T-helper 1 cell treated with Interleukin-12 subunit alpha and Interleukin-12 subunit beta and Interleukin-4 antibody, amounts not matched to agents 30 ng/mL and 1 ng/mL, for 36 hours (primary cell): ENCODE measurements around the gene TNPO3. TPM values are rescaled to one million over a fixed set of nuclear protein-coding genes. Genes with fewer than 3 reads are reported as not detected.

Experiments
- intact Hi-C: fragments of 100-400 bp; cut with micrococcal nuclease; formaldehyde crosslinking; loops from one replicate; pipeline ENCODE4 v1.15.1; 2024
- total RNA-seq: library from RNA; stranded (reverse); gene quantifications from 2 replicates; pipeline ENCODE4 v1.2.3, GENCODE V29; 2022

TNPO3 gene
- total RNA-seq = 43.6 and 45.0 TPM in 2 replicates

GRCh38 chr7:129054438-129055293 lies at the start of gene TNPO3:
Gene TNPO3 (minus strand): TSS chr7:129055111. CDS start chr7:129054770, 341 bp downstream.
- intact Hi-C loops = loop anchor here (1.0 to 10.0 kb wide), 17 partner anchors 37 to 1470 kb away; partner anchors contain the start of genes ATP6V1F, CALU, CCDC136 and GCC1

- intact Hi-C loops = no loop called here
These were observed 48.8 kb upstream of the TNPO3 start for GRCh38 chr7:129103561-129104324.

GRCh38 chr7:129101746-129102145 lies 46.8 kb upstream of the TNPO3 start:
- intact Hi-C loops = no loop called here

- intact Hi-C loops = no loop called here
These were observed 45.9 kb upstream of the TNPO3 start for GRCh38 chr7:129100827-129101166.

DNA sequence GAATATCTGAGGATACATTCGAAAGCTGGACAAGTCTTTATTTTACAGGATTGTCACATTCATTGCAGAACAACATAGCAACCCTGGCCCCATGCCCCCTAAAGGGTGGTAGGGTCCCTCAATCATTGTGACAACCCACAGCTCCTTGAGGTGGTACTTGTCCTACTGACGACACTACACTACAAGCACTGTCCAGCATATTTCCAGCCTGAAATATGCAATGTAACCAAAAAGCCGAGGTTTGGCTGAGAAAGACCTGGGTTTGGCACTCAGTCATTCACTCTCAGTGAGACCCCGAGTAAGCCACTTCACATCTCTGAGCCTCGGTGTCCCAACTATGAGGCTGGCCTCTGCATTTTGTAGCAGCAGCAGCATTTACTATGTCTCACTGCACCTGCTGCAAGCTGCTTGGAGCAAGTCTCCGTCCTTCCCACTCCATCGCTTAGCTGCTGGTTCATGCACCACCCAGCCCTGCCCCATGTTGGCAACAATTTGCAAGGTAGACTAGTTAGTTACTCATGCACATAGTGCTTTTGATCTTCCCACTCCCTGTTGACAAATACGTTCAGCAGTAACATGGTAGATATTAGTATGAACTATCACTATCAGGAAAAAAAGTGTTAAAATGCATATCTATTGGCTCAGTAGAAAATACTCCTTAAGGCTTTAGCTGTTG lies 43.6 kb upstream of the TNPO3 start:
- intact Hi-C loops = no loop called here

DNA sequence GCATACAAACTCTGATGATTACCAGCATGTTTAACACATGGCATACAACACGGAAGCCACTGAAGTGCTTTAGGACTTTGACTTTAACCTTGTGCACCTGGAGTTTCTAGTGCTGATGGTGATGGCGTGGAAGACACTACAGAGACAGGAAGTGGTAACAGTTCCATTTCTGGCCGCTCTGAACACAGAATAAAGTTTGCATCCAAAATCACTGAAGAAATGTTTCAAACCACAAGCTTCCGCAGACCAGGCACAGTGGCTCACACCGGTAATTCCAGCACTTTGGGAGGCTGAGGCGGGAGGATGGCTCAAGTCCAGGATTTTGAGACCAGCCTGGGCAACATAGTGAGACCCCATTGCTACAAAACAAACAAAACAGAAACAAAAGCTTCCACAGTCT lies 40.3 kb upstream of the TNPO3 start:
- intact Hi-C loops = loop anchor here (2.0 kb wide), 1 partner anchor 28 kb away; no protein-coding TSS in a partner anchor

- intact Hi-C loops = loop anchor here (2.0 to 5.0 kb wide), 3 partner anchors 28 to 118 kb away; no protein-coding TSS in a partner anchor
These were observed 39.6 kb upstream of the TNPO3 start for GRCh38 chr7:129094501-129094900.

- intact Hi-C loops = loop anchor here (2.0 to 5.0 kb wide), 3 partner anchors 29 to 118 kb away; no protein-coding TSS in a partner anchor
These were observed 39.1 kb upstream of the TNPO3 start for GRCh38 chr7:129093867-129094456.

DNA sequence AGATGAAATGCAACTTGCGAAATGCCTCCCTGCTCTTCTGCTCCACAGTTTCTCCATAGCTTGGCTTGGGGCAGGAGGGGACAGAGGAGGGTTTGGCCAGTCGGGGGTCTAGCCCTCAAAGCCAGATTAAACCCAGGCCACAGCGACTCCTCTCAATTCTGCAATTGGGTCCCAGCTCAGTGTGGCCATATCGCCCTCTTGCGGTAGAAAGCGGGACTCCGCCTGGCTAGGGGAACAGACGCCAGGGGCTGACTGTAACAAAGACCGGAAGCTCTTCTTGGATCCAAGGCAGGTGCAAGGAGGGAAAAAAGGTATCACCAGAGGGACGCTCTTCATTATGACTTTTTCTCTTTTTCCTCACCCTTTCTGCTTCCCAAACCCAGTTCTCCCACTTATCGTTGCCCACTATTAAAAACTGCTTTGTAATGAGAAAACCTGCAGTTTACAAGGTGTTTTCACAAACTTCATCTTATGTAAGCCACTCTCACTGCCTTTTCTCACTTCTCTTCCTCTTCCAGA lies 36.6 kb upstream of the TNPO3 start:
- intact Hi-C loops = loop anchor here (1.0 to 5.0 kb wide), 9 partner anchors 37 to 482 kb away; partner anchors contain the start of genes ATP6V1F and TSPAN33

GRCh38 chr7:129090300-129090907 lies 35.5 kb upstream of the TNPO3 start:
- intact Hi-C loops = loop anchor here (2.0 to 5.0 kb wide), 3 partner anchors 74 to 122 kb away; no protein-coding TSS in a partner anchor

DNA sequence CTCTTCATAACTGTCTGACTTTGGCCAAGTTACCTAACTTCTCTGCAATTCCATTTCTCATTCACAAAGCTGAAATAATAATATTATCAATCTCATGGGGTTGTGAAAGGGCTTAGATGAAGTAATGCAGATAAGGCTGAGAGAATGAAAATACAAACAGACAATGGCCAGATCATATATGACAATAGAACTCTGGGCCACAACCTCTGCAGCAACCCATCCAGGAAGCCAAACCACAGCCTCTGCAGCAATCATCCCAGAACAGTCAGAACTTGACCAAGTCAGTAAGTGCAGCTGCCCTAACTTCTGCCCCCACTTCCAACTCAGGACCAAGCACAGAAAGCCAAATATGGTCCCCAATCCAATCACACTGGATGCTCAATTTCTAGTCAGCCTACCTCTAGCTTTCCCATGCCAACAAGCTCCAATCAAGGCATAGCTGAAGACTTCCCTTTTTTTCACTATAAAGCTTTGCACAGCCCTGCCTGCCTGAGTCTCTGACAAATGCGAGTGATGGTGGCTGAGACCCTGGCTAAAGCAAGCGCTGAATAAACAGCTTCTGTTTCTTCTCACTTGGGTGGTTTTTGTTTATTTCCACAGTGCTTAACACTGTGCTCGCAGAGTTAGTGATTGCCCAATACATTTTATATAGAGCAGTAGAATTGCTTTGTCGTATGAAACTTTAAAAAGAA lies 34.8 kb upstream of the TNPO3 start:
- intact Hi-C loops = loop anchor here (2.0 to 5.0 kb wide), 3 partner anchors 75 to 123 kb away; no protein-coding TSS in a partner anchor

DNA sequence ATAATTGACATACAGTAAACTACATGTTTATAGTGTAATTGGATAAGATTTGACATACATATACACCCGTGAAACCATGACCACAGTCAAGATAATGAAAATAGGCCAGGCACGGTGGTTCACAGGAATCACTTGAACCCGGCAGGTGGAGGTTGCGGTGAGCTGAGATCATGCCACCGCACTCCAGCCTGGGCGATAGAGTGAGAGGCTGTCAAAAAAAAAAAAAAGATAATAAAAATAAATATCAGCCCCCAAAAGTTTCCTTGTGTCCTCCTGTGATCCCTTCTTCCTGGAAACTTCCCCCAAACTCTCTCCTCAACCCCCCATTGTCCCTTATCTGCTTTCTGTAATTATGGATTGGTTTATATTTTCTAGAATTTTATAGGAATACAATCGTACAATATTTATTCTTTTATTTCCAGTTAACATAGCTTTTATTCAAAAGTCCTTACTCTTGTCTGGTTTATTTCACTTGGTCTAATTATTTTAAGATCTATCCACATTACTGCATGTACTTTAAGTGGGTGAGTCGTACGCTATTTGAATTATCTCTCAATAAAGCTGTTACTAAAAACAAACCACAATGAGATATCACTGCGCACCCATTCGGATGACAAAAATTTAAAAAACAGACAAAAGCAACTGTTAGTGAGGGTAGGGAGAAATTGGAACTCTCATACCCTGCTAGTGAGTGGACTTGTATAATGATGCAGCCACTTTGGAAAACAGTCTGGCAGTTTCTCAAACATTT lies 30.1 kb upstream of the TNPO3 start:
- intact Hi-C loops = no loop called here

DNA sequence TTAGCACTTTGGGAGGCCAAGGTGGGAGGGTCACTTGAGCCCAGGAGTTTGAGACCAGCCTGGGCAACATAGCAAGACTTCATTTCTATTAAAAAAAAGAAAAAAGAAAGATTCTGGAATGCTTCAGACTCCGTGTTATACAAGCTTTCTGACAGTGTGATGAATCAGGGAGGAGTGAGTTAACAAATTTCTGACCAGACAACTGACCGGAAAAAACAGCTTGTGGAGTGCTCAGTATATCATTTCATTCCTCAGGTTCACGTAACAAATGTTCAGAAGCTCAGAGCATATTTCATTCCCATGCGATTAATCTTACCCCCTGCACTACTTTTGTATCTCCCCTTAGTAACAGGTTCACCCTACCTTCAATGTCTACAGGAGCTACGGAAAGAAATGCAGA lies 28.6 kb upstream of the TNPO3 start:
- intact Hi-C loops = no loop called here

DNA sequence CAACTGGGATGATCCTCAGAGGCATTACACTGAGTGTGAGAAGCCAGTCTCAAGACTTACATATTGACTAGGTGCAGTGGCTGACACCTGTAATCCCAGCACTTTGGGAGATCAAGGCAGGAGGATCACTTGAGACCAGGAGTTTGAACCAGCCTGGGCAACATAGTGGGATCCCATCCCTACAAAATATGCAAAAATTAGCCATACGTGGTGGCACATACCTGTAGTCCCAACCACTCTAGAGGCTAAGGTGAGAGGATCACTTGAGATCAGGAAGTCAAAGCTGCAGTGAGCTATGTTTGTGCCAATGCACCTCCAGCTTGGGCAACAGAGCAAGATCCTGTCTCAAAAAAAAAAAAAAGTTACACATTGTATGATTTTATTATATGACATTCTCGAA lies 23.5 kb upstream of the TNPO3 start:
- intact Hi-C loops = no loop called here

DNA sequence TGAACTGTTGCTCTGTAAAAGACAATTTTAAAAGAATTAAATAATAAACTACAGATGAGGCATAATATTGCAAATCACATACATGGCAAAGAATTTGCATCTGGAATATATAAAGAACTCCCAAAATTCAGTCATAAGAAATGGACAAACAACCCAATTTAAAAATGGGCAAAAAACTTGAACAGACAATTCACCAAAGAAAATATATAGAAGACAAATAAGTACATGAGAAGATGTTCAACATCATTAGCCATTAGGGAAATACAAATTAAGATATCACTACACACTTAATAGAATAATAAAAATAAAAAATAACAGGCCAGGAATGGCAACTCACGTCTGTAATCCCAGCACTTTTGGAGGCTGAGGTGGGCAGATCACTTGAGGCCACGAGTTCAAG lies 22.0 kb upstream of the TNPO3 start:
- intact Hi-C loops = no loop called here

DNA sequence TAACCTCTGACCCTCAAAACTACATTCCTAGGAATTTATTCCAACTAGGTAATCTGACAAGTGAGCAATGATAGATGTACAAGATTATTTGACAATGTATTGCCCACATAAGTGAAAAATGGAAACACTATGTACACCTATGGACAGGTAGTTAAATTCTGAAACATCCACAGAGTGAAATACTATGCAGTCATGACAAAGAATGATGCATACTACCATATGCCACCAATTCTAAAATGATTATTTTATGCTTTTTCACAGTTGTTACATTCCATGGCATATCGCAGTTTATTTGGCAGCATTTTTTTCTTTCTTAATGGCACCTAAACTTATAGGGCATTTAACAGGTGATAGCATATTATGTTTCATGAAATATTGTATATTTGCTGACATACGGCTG lies 20.1 kb upstream of the TNPO3 start:
- intact Hi-C loops = no loop called here

DNA sequence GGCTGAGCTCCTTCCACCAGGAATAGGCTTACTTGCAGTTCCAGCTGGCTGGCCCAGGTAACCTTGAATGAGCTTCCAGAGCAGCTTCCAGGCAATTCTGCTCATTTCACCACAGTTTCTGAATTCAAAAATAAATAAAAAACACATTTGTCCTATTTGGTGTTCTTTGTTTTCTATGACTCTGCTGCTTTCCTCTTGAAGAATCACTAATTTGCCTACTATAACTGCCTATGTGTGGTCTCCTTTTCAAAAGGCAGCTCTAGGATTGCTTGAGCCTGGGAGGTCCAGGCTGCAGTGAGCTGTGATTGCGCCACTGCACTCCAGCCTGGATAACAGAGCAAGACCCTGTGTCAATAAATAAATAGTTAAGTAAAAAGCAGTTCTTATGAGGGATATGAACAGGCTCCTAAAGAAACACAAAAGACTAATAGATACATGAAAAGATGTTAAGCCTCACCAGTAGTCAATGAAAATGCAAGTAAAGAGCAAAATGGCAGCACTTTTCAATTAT lies 19.5 kb upstream of the TNPO3 start:
- intact Hi-C loops = no loop called here

DNA sequence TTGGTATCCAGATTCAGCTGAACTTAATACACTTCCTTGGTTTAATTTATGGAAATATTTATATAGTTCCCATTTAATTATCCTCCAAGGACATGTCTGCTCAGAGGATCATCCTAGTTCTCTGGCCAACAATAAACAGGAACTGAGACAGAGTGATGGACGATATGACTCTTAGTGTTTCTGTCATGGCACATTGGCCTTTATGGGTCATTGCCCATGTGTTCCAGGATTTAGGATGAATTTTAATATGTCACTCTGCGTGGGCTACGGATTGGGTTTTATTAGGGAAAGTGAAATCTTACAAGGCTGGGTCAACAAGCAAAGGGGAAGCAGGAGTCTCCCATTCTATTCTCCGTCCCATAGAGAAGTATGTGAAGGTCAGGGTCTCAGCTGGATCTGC lies 18.8 kb upstream of the TNPO3 start:
- intact Hi-C loops = no loop called here

- intact Hi-C loops = no loop called here
These were observed 18.3 kb upstream of the TNPO3 start for GRCh38 chr7:129073204-129073603.
